ENCODE results near the gene BCAS2.
A peak's percentile ranks its signal among the peaks of the same experiment; 100 is the strongest.

Gene BCAS2

GRCh38 chr1:114559356-114559755 lies 22.1 kb downstream of the BCAS2 start:
- H3K36me3 ChIP-seq (ENCODE audit: insufficient read depth, insufficient read length, low read length) = peaks cover 5% of the 10 kb centered on the region
- no peaks in the 10 kb centered on the region for H3K27me3 ChIP-seq (ENCODE audit: insufficient read depth, insufficient read length)
- H3K4me3 ChIP-seq (ENCODE audit: insufficient read length, low read depth) = no peak overlapping the region
- DNase-seq (ENCODE audit: low read depth, low spot score) = no peak
- H3K9me3 ChIP-seq (ENCODE audit: insufficient read depth, low read length) = no peaks in the 10 kb centered on the region
- H3K4me1 ChIP-seq (ENCODE audit: insufficient read depth, insufficient read length) = no peaks in the 10 kb centered on the region
- TF ChIP-seq YY1 (IDR thresholded peaks at IDR 0.05; ENCODE audit: insufficient read depth, insufficient read length) (no peak), SUZ12 (IDR thresholded peaks at IDR 0.05; ENCODE audit: extremely low read depth, insufficient read depth, insufficient read length) (no peak), ZNF274 (IDR thresholded peaks at IDR 0.05; ENCODE audit: low read depth, low read length) (no peak)
- H3K9ac ChIP-seq (ENCODE audit: insufficient read length, low read depth) = no peak overlapping the region

GRCh38 chr1:114558544-114558943 lies 22.9 kb downstream of the BCAS2 start:
- Histone ChIP-seq H3K27me3 (ENCODE audit: insufficient read depth, insufficient read length) (no peaks in the 10 kb centered on the region), H3K9me3 (ENCODE audit: insufficient read depth, low read length) (no peaks in the 10 kb centered on the region), H3K9ac (ENCODE audit: insufficient read length, low read depth) (no peak overlapping the region), H3K4me3 (ENCODE audit: insufficient read length, low read depth) (no peak overlapping the region), H3K4me1 (ENCODE audit: insufficient read depth, insufficient read length) (no peaks in the 10 kb centered on the region), H3K36me3 (ENCODE audit: insufficient read depth, insufficient read length, low read length) (no peaks in the 10 kb centered on the region)
- DNase-seq (ENCODE audit: low read depth, low spot score) = no peak
- no peak for TF ChIP-seq ZNF274 (IDR thresholded peaks at IDR 0.05; ENCODE audit: low read depth, low read length)
- TF ChIP-seq YY1 (IDR thresholded peaks at IDR 0.05; ENCODE audit: insufficient read depth, insufficient read length) = no peak
- TF ChIP-seq SUZ12 (IDR thresholded peaks at IDR 0.05; ENCODE audit: extremely low read depth, insufficient read depth, insufficient read length) = no peak

GRCh38 chr1:114554577-114554976 lies 26.8 kb downstream of the BCAS2 start:
- no peaks in the 10 kb centered on the region for H3K9me3 ChIP-seq (ENCODE audit: insufficient read depth, low read length)
- no peaks in the 10 kb centered on the region for H3K27me3 ChIP-seq (ENCODE audit: insufficient read depth, insufficient read length)
- no peak overlapping the region for H3K9ac ChIP-seq (ENCODE audit: insufficient read length, low read depth)
- TF ChIP-seq ZNF274 (IDR thresholded peaks at IDR 0.05; ENCODE audit: low read depth, low read length) = no peak
- TF ChIP-seq SUZ12 (IDR thresholded peaks at IDR 0.05; ENCODE audit: extremely low read depth, insufficient read depth, insufficient read length) = no peak
- no peak for TF ChIP-seq YY1 (IDR thresholded peaks at IDR 0.05; ENCODE audit: insufficient read depth, insufficient read length)
- H3K4me3 ChIP-seq (ENCODE audit: insufficient read length, low read depth) = no peak overlapping the region
- no peak for DNase-seq (ENCODE audit: low read depth, low spot score)
- H3K36me3 ChIP-seq (ENCODE audit: insufficient read depth, insufficient read length, low read length) = no peaks in the 10 kb centered on the region
- no peaks in the 10 kb centered on the region for H3K4me1 ChIP-seq (ENCODE audit: insufficient read depth, insufficient read length)

GRCh38 chr1:114552106-114552639 lies 29.2 kb downstream of the BCAS2 start:
- Histone ChIP-seq H3K9ac (ENCODE audit: insufficient read length, low read depth) (no peak overlapping the region), H3K4me3 (ENCODE audit: insufficient read length, low read depth) (no peak overlapping the region), H3K36me3 (ENCODE audit: insufficient read depth, insufficient read length, low read length) (no peaks in the 10 kb centered on the region), H3K9me3 (ENCODE audit: insufficient read depth, low read length) (no peaks in the 10 kb centered on the region), H3K4me1 (ENCODE audit: insufficient read depth, insufficient read length) (no peaks in the 10 kb centered on the region), H3K27me3 (ENCODE audit: insufficient read depth, insufficient read length) (no peaks in the 10 kb centered on the region)
- TF ChIP-seq SUZ12 (IDR thresholded peaks at IDR 0.05; ENCODE audit: extremely low read depth, insufficient read depth, insufficient read length) = no peak
- TF ChIP-seq YY1 (IDR thresholded peaks at IDR 0.05; ENCODE audit: insufficient read depth, insufficient read length) = no peak
- no peak for TF ChIP-seq ZNF274 (IDR thresholded peaks at IDR 0.05; ENCODE audit: low read depth, low read length)
- no peak for DNase-seq (ENCODE audit: low read depth, low spot score)

- no peaks in the 10 kb centered on the region for H3K9me3 ChIP-seq (ENCODE audit: insufficient read depth, low read length)
- H3K4me3 ChIP-seq (ENCODE audit: insufficient read length, low read depth) = no peak overlapping the region
- TF ChIP-seq ZNF274 (IDR thresholded peaks at IDR 0.05; ENCODE audit: low read depth, low read length) = no peak
- TF ChIP-seq YY1 (IDR thresholded peaks at IDR 0.05; ENCODE audit: insufficient read depth, insufficient read length) = no peak
- no peak for TF ChIP-seq SUZ12 (IDR thresholded peaks at IDR 0.05; ENCODE audit: extremely low read depth, insufficient read depth, insufficient read length)
- H3K27me3 ChIP-seq (ENCODE audit: insufficient read depth, insufficient read length) = no peaks in the 10 kb centered on the region
- no peak overlapping the region for H3K9ac ChIP-seq (ENCODE audit: insufficient read length, low read depth)
- no peaks in the 10 kb centered on the region for H3K4me1 ChIP-seq (ENCODE audit: insufficient read depth, insufficient read length)
- DNase-seq (ENCODE audit: low read depth, low spot score) = peak; percentile 57
- no peaks in the 10 kb centered on the region for H3K36me3 ChIP-seq (ENCODE audit: insufficient read depth, insufficient read length, low read length)
Observed at GRCh38 chr1:114551400-114551799, 30.0 kb downstream of the BCAS2 start.

- H3K9me3 ChIP-seq (ENCODE audit: insufficient read depth, low read length) = no peaks in the 10 kb centered on the region
- no peak for TF ChIP-seq ZNF274 (IDR thresholded peaks at IDR 0.05; ENCODE audit: low read depth, low read length)
- TF ChIP-seq SUZ12 (IDR thresholded peaks at IDR 0.05; ENCODE audit: extremely low read depth, insufficient read depth, insufficient read length) = no peak
- no peak for TF ChIP-seq YY1 (IDR thresholded peaks at IDR 0.05; ENCODE audit: insufficient read depth, insufficient read length)
- H3K27me3 ChIP-seq (ENCODE audit: insufficient read depth, insufficient read length) = no peaks in the 10 kb centered on the region
- no peak overlapping the region for H3K9ac ChIP-seq (ENCODE audit: insufficient read length, low read depth)
- no peaks in the 10 kb centered on the region for H3K36me3 ChIP-seq (ENCODE audit: insufficient read depth, insufficient read length, low read length)
- no peak overlapping the region for H3K4me3 ChIP-seq (ENCODE audit: insufficient read length, low read depth)
- DNase-seq (ENCODE audit: low read depth, low spot score) = no peak
- no peaks in the 10 kb centered on the region for H3K4me1 ChIP-seq (ENCODE audit: insufficient read depth, insufficient read length)
Observed at GRCh38 chr1:114550336-114550735, 31.1 kb downstream of the BCAS2 start.

GRCh38 chr1:114549137-114549536 lies 32.3 kb downstream of the BCAS2 start:
- Histone ChIP-seq H3K9ac (ENCODE audit: insufficient read length, low read depth) (no peak overlapping the region), H3K27me3 (ENCODE audit: insufficient read depth, insufficient read length) (no peaks in the 10 kb centered on the region), H3K36me3 (ENCODE audit: insufficient read depth, insufficient read length, low read length) (no peaks in the 10 kb centered on the region), H3K9me3 (ENCODE audit: insufficient read depth, low read length) (no peaks in the 10 kb centered on the region), H3K4me3 (ENCODE audit: insufficient read length, low read depth) (no peak overlapping the region), H3K4me1 (ENCODE audit: insufficient read depth, insufficient read length) (no peaks in the 10 kb centered on the region)
- TF ChIP-seq YY1 (IDR thresholded peaks at IDR 0.05; ENCODE audit: insufficient read depth, insufficient read length) (no peak), SUZ12 (IDR thresholded peaks at IDR 0.05; ENCODE audit: extremely low read depth, insufficient read depth, insufficient read length) (no peak), ZNF274 (IDR thresholded peaks at IDR 0.05; ENCODE audit: low read depth, low read length) (no peak)
- DNase-seq (ENCODE audit: low read depth, low spot score) = no peak
